PC-3 (cell line): Measurements from ENCODE around the gene PPIH.

Source experiments
- EZH2 ChIP-seq: fragments of 300-600 bp; sonication (generic); IDR thresholded peaks from one replicate; pipeline ENCODE4 v1.6.1; 2017; ENCODE audit warnings: antibody characterized with exemption, mild to moderate bottlenecking, low read length; ENCODE audit not compliant: unreplicated experiment
- EZH2phosphoT487 ChIP-seq: fragments of 300-600 bp; sonication (generic); IDR thresholded peaks from 2 replicates; pipeline ENCODE4 v1.6.1; 2018; ENCODE audit warnings: mild to moderate bottlenecking, antibody characterized with exemption, low read length, borderline replicate concordance
- TF ChIP-seq, protein P1 (sequence below): fragments of 300-600 bp; sonication (generic); conservative IDR thresholded peaks from 2 replicates; pipeline ENCODE4 v1.5.1; 2017; ENCODE audit warnings: antibody characterized with exemption, low read depth, mild to moderate bottlenecking, low read length

DNA sequence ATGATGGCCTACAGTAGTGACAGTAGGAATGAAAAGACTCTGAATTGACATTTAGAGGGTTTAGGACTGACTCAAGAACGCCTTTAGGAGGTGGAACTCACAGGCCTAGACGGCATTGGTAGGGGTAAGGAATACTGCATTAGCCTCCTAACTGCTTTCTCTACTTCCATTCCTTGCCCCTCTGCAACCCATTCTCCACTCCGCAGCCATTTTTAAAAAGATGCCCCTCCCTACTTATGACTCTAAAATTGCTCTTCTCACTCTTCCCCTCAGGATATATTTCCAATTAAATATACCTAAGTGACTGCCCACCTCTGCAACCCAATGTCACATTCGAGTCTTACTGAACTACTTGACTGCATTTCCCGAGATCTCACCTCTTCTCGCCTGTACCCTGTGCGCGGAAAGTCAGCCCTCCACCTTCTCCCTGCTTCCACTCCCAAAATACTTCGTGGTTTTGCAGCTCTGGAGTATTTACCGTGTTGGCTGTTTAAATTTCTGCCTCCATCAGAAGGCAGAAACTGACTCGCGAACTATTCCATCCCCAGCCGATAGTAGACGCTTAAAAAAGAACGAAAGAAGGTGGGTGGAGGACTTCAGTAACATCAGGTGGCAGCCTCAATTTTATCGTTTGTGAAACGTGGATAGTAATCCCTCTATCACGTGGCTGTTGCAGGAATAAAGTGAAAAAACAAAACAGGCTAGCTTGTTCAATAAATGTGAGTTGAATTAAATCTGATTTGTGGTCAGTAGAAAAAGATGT, 22.9 kb downstream of the PPIH start:
- TF ChIP-seq, protein P1, sequence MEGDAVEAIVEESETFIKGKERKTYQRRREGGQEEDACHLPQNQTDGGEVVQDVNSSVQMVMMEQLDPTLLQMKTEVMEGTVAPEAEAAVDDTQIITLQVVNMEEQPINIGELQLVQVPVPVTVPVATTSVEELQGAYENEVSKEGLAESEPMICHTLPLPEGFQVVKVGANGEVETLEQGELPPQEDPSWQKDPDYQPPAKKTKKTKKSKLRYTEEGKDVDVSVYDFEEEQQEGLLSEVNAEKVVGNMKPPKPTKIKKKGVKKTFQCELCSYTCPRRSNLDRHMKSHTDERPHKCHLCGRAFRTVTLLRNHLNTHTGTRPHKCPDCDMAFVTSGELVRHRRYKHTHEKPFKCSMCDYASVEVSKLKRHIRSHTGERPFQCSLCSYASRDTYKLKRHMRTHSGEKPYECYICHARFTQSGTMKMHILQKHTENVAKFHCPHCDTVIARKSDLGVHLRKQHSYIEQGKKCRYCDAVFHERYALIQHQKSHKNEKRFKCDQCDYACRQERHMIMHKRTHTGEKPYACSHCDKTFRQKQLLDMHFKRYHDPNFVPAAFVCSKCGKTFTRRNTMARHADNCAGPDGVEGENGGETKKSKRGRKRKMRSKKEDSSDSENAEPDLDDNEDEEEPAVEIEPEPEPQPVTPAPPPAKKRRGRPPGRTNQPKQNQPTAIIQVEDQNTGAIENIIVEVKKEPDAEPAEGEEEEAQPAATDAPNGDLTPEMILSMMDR = no peak
- no peak for TF ChIP-seq EZH2phosphoT487
- no peak for TF ChIP-seq EZH2
